ENCODE measurements around the gene KANSL1. TPM values are rescaled to one million over a fixed set of nuclear protein-coding genes. Genes with fewer than 3 reads are reported as not detected.

Gene KANSL1
- total and polyA plus RNA-seq, 2 donors from 2014 or later: 13.7 to 97.3 TPM

DNA sequence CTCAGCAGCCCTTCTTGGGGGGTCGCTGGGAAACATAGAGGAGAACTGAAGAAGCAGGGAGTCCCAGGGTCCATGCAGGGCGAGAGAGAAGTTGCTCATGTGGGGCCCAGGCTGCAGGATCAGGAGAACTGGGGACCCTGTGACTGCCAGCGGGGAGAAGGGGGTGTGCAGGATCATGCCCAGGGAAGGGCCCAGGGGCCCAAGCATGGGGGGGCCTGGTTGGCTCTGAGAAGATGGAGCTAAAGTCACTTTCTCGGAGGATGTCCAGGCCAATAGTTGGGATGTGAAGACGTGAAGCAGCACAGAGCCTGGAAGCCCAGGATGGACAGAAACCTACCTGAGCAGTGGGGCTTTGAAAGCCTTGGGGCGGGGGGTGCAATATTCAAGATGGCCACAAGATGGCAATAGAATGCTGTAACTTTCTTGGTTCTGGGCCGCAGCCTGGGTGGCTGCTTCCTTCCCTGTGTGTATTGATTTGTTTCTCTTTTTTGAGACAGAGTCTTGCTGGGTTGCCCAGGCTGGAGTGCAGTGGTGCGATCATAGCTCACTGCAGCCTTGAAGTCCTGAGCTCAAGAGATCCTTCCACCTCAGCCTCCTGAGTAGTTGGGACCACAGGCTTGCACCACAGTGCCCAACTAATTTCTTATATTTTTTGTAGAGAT is 190.8 kb downstream of the KANSL1 start:
- H3K4me1 ChIP-seq (ENCODE audit: control insufficient read depth in 2 of 3, insufficient read depth in 2 of 3, low read depth in 1 of 3, low read length in 3 of 3): peaks cover 0 to 3% (median 0%) of the 10 kb centered on the region in 3 donors
- H3K36me3 ChIP-seq (ENCODE audit: control insufficient read depth in 2 of 3, insufficient read depth in 3 of 3, low read length in 3 of 3): no peaks in the 10 kb centered on the region
- H3K27me3 ChIP-seq (ENCODE audit: control insufficient read depth, insufficient read depth, low read length): no peaks in the 10 kb centered on the region
- no peaks in the 10 kb centered on the region for H3K9me3 ChIP-seq (ENCODE audit: control insufficient read depth in 2 of 3, insufficient read depth in 1 of 3, low read length in 3 of 3)
- DNase-seq: peak in 4 of 5 donors; percentile 78 to 84 (median 82)
- no peak for FAIRE-seq
- H3K4me3 ChIP-seq (ENCODE audit: low read length in 3 of 3): no peak overlapping the region
- H3K9ac ChIP-seq (ENCODE audit: low read length in 3 of 3): no peak overlapping the region
- peak; percentile 96 for TF ChIP-seq CTCF (IDR thresholded peaks at IDR 0.05; ENCODE audit: borderline replicate concordance, extremely low read depth, insufficient read depth)
- intact Hi-C loops (cut with DNase I): loop anchor here (10.0 kb wide), 1 partner anchor 202 kb away; no protein-coding TSS in a partner anchor
- no peak overlapping the region for H3K27ac ChIP-seq (ENCODE audit: low read depth in 2 of 2, low read length in 2 of 2)

GRCh38 chr17:46001390-46002310 is 191.6 kb downstream of the KANSL1 start:
- Histone ChIP-seq H3K27me3 (ENCODE audit: control insufficient read depth, insufficient read depth, low read length) (no peaks in the 10 kb centered on the region), H3K4me3 (ENCODE audit: low read length in 3 of 3) (no peak overlapping the region), H3K4me1 (ENCODE audit: control insufficient read depth in 2 of 3, insufficient read depth in 2 of 3, low read depth in 1 of 3, low read length in 3 of 3) (peaks cover 0 to 3% (median 0%) of the 10 kb centered on the region in 3 donors), H3K9ac (ENCODE audit: low read length in 3 of 3) (no peak overlapping the region), H3K9me3 (ENCODE audit: control insufficient read depth in 2 of 3, insufficient read depth in 1 of 3, low read length in 3 of 3) (no peaks in the 10 kb centered on the region), H3K27ac (ENCODE audit: low read depth in 2 of 2, low read length in 2 of 2) (no peak overlapping the region), H3K36me3 (ENCODE audit: control insufficient read depth in 2 of 3, insufficient read depth in 3 of 3, low read length in 3 of 3) (no peaks in the 10 kb centered on the region)
- FAIRE-seq: no peak
- TF ChIP-seq CTCF (IDR thresholded peaks at IDR 0.05; ENCODE audit: borderline replicate concordance, extremely low read depth, insufficient read depth): no peak
- intact Hi-C loops (cut with DNase I): loop anchor here (10.0 kb wide), 1 partner anchor 203 kb away; no protein-coding TSS in a partner anchor
- DNase-seq: no peak

DNA sequence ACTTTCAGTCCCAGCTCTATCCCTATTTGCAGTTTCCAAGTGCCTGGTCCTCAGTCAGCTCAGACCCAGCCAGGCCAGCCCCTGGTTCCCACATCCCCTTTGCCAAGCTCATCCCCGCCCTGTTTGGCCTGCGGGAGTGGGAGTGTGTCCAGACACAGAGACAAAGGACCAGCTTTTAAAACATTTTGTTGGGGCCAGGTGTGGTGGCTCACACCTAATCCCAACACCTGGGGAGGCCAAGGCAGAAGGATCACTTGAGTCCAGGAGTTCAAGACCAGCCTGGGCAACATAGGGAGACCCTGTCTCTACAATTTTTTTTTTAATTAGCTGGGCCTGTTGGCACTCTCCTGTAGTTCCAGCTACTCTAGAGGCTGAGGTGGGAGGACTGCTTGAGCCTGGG is 192.5 kb downstream of the KANSL1 start:
- no peak overlapping the region for H3K4me3 ChIP-seq (ENCODE audit: low read length in 3 of 3)
- TF ChIP-seq CTCF (IDR thresholded peaks at IDR 0.05; ENCODE audit: borderline replicate concordance, extremely low read depth, insufficient read depth): no peak
- intact Hi-C loops (cut with DNase I): loop anchor here (10.0 kb wide), 1 partner anchor 204 kb away; no protein-coding TSS in a partner anchor
- no peak overlapping the region for H3K27ac ChIP-seq (ENCODE audit: low read depth in 2 of 2, low read length in 2 of 2)
- no peaks in the 10 kb centered on the region for H3K9me3 ChIP-seq (ENCODE audit: control insufficient read depth in 2 of 3, insufficient read depth in 1 of 3, low read length in 3 of 3)
- peaks cover 0 to 3% (median 0%) of the 10 kb centered on the region in 3 donors for H3K4me1 ChIP-seq (ENCODE audit: control insufficient read depth in 2 of 3, insufficient read depth in 2 of 3, low read depth in 1 of 3, low read length in 3 of 3)
- H3K9ac ChIP-seq (ENCODE audit: low read length in 3 of 3): no peak overlapping the region
- no peaks in the 10 kb centered on the region for H3K36me3 ChIP-seq (ENCODE audit: control insufficient read depth in 2 of 3, insufficient read depth in 3 of 3, low read length in 3 of 3)
- FAIRE-seq (no peak), DNase-seq (no peak)
- no peaks in the 10 kb centered on the region for H3K27me3 ChIP-seq (ENCODE audit: control insufficient read depth, insufficient read depth, low read length)

Measured in kidney (tissue), 14 donors.